Measurements from ENCODE around the gene SUPT3H. TPM values are rescaled to one million over a fixed set of nuclear protein-coding genes. Genes with fewer than 3 reads are reported as not detected.

Gene SUPT3H
- total and polyA plus RNA-seq, 2 of the 8 experiments (the other 6 are each of a cell fraction or from before 2014, with no cell fraction given), result 18.8 to 23.0 TPM

DNA sequence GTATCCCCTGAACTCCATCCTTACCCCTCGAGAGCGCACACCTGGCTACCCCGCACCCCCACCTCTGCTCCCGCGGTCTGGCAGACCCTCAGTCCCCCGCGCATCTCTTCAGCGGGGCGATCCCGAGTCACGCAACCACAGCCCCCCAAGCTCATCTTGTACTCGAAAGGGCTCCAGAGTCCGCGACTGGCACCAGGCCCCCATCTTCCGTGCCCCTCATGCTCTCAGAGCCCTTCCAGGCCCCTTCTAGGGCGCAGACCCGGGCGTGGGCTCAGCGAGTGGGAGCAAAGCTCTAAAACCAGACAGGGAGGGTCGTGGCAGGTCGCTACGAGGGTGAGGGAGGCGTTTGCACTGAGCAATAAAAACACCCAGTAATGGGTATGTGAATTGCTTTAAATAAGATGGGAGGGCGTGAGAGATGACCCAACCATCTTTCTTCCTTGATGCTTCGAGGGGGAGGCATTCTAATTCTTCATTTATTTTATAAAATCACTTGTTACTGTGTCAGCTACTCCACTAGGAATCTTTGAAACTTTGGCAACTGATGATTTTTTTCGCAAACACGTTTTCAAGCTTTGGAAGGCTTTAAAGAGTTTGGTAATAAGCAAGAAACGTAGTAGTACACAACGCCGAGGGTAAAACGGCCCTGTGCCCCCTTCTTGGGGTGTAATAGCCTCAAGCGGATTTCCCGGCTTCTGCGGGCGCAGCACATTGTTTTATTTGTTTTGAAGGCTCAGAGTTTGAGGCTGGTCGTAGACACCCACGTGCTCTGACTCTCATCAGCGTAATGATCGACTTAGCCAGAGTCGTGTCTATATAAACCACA, 42.6 kb upstream of the SUPT3H start (continued):
- no peak for TF ChIP-seq POU5F1 (IDR thresholded peaks at IDR 0.05; ENCODE audit: low read depth, low read length)
- TF ChIP-seq, protein P1, sequence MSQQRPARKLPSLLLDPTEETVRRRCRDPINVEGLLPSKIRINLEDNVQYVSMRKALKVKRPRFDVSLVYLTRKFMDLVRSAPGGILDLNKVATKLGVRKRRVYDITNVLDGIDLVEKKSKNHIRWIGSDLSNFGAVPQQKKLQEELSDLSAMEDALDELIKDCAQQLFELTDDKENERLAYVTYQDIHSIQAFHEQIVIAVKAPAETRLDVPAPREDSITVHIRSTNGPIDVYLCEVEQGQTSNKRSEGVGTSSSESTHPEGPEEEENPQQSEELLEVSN (IDR thresholded peaks at IDR 0.05), result peak; percentile 59
- TF ChIP-seq NANOG (IDR thresholded peaks at IDR 0.05; ENCODE audit: insufficient read depth, low read depth, low read length, poor library complexity, severe bottlenecking), result no peak
- no peak for TF ChIP-seq BACH1 (IDR thresholded peaks at IDR 0.05; ENCODE audit: low read length)
- no peak for TF ChIP-seq SRF (IDR thresholded peaks at IDR 0.05; ENCODE audit: low read depth, low read length)
- peak; percentile 86 for TF ChIP-seq SUZ12 (IDR thresholded peaks at IDR 0.05; ENCODE audit: low read length)
- TF ChIP-seq KDM1A (IDR thresholded peaks at IDR 0.05; ENCODE audit: borderline replicate concordance, low read length), result no peak
- no peak for TF ChIP-seq GTF2F1 (IDR thresholded peaks at IDR 0.05; ENCODE audit: borderline replicate concordance, low read depth, low read length)
- no peak for TF ChIP-seq POLR2A (IDR thresholded peaks at IDR 0.05; ENCODE audit: control extremely low read depth in 1 of 2, low read depth in 2 of 2, low read length in 2 of 2)
- TF ChIP-seq, protein P2, sequence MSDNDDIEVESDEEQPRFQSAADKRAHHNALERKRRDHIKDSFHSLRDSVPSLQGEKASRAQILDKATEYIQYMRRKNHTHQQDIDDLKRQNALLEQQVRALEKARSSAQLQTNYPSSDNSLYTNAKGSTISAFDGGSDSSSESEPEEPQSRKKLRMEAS (IDR thresholded peaks at IDR 0.05), result peak; percentile 66
- TF ChIP-seq MAFK (IDR thresholded peaks at IDR 0.05; ENCODE audit: low read depth, low read length), result no peak
- TF ChIP-seq TAF7 (optimal IDR thresholded peaks at IDR 0.05; ENCODE audit: borderline replicate concordance, low read depth, low read length), result no peak
- TF ChIP-seq, protein P3, sequence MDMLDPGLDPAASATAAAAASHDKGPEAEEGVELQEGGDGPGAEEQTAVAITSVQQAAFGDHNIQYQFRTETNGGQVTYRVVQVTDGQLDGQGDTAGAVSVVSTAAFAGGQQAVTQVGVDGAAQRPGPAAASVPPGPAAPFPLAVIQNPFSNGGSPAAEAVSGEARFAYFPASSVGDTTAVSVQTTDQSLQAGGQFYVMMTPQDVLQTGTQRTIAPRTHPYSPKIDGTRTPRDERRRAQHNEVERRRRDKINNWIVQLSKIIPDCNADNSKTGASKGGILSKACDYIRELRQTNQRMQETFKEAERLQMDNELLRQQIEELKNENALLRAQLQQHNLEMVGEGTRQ (IDR thresholded peaks at IDR 0.05; ENCODE audit: low read length), result no peak
- TF ChIP-seq FOSL1 (IDR thresholded peaks at IDR 0.05; ENCODE audit: insufficient read depth, low read depth, low read length), result no peak
